Measurements from ENCODE around the gene ID3. TPM values are rescaled to one million over a fixed set of nuclear protein-coding genes. Genes with fewer than 3 reads are reported as not detected.

ID3 gene
- total and polyA plus RNA-seq, 2 of the 8 experiments (the other 6 are each of a cell fraction or from before 2014, with no cell fraction given): 240 to 304 TPM

- TF ChIP-seq RFX5 (IDR thresholded peaks at IDR 0.05; ENCODE audit: borderline replicate concordance, low read depth, low read length): no peak
- TF ChIP-seq SIN3A (conservative IDR thresholded peaks at IDR 0.05 in 1 of 2, IDR thresholded peaks at IDR 0.05 in 1 of 2; ENCODE audit: low read depth in 1 of 2, low read length in 2 of 2): peak; percentile 90 to 91; a peak in 3 of 4 replicates
- TF ChIP-seq CBX5 (IDR thresholded peaks at IDR 0.05; ENCODE audit: low read depth, low read length): no peak
- TF ChIP-seq ZNF274 (IDR thresholded peaks at IDR 0.05; ENCODE audit: borderline replicate concordance, extremely low read depth, low read length): no peak
- peak; percentile 84 for TF ChIP-seq POLR2AphosphoS5 (IDR thresholded peaks at IDR 0.05; ENCODE audit: low read depth, low read length)
- peak; percentile 11; the same call in 1 of the 2 replicates for TF ChIP-seq GABPA (IDR thresholded peaks at IDR 0.05; ENCODE audit: borderline replicate concordance, insufficient read depth, low read length)
- peak; percentile 94 for TF ChIP-seq NANOG (IDR thresholded peaks at IDR 0.05; ENCODE audit: insufficient read depth, low read depth, low read length, poor library complexity, severe bottlenecking)
- TF ChIP-seq YY1 (IDR thresholded peaks at IDR 0.05; ENCODE audit: low read depth, low read length): 0 out of 2 replicates have a peak, but pooled peaks have one; percentile 44
- no peak for TF ChIP-seq FOSL1 (IDR thresholded peaks at IDR 0.05; ENCODE audit: insufficient read depth, low read depth, low read length)
- TF ChIP-seq USF2 (IDR thresholded peaks at IDR 0.05; ENCODE audit: low read length): no peak
- TF ChIP-seq BACH1 (IDR thresholded peaks at IDR 0.05; ENCODE audit: low read length): peak; percentile 54; the same call in 1 of the 2 replicates
- no peak for TF ChIP-seq CTCF (IDR thresholded peaks at IDR 0.05; ENCODE audit: control extremely low read depth in 1 of 3, insufficient read depth in 1 of 3, low read depth in 1 of 3, low read length in 3 of 3)
- no peak for TF ChIP-seq SP2 (IDR thresholded peaks at IDR 0.05; ENCODE audit: low read length)
- TF ChIP-seq EP300 (IDR thresholded peaks at IDR 0.05; ENCODE audit: borderline replicate concordance in 1 of 2, low read depth in 2 of 2, low read length in 2 of 2): peak in 1 of 2 experiments; percentile 86; a peak in 2 of 3 replicates
- peak; percentile 47; the same call in 1 of the 2 replicates for TF ChIP-seq CREB1 (IDR thresholded peaks at IDR 0.05)
- no peak for TF ChIP-seq EZH2 (IDR thresholded peaks at IDR 0.05; ENCODE audit: low read depth, low read length, severe bottlenecking)
- peak; percentile 61 to 97 for TF ChIP-seq HDAC2 (IDR thresholded peaks at IDR 0.05; ENCODE audit: borderline replicate concordance in 1 of 2, low read depth in 2 of 2, low read length in 2 of 2)
- TF ChIP-seq TCF12 (IDR thresholded peaks at IDR 0.05; ENCODE audit: low read depth, low read length): peak; percentile 94; the same call in 1 of the 2 replicates
- TF ChIP-seq TAF7 (optimal IDR thresholded peaks at IDR 0.05; ENCODE audit: borderline replicate concordance, low read depth, low read length): peak; percentile 59
- TF ChIP-seq SP1 (IDR thresholded peaks at IDR 0.05; ENCODE audit: low read depth, low read length): peak; percentile 69; the same call in 1 of the 2 replicates
Observed at GRCh38 chr1:23555986-23556634, 3.2 kb downstream of the ID3 start (continued).

All from H1 (cell line).